ENCODE results near the gene FASLG. TPM values are rescaled to one million over a fixed set of nuclear protein-coding genes. Genes with fewer than 3 reads are reported as not detected.
"Not testable (repeated sequence)": the region's sequence is repeated elsewhere in the genome, so short reads cannot be mapped to it uniquely, and the experiment has no call there.

FASLG gene
- total RNA-seq, 1 experiment from 2014 or later, result not detected

- no peak for DNase-seq (ENCODE audit: low read depth, low spot score)
- in situ Hi-C loops (cut with HindIII; ENCODE audit: low pct_unique_long_range_greater_than_20kb, low sequenced_read_pairs), result no loop called here
These were observed 11.9 kb downstream of the FASLG start for GRCh38 chr1:172670791-172671190.

GRCh38 chr1:172671591-172671990, 12.7 kb downstream of the FASLG start:
- no peak for DNase-seq (ENCODE audit: low read depth, low spot score)
- in situ Hi-C loops (cut with HindIII; ENCODE audit: low pct_unique_long_range_greater_than_20kb, low sequenced_read_pairs), result no loop called here

- no peak for DNase-seq (ENCODE audit: low read depth, low spot score)
These were observed 13.8 kb downstream of the FASLG start for GRCh38 chr1:172672720-172673119.

GRCh38 chr1:172673761-172674160, 14.9 kb downstream of the FASLG start:
- in situ Hi-C loops (cut with HindIII; ENCODE audit: low pct_unique_long_range_greater_than_20kb, low sequenced_read_pairs), result no loop called here
- DNase-seq (ENCODE audit: low read depth, low spot score), result peak; percentile 34

More at GRCh38 chr1:172672720-172673119, 13.8 kb downstream of the FASLG start:
- in situ Hi-C loops (cut with HindIII; ENCODE audit: low pct_unique_long_range_greater_than_20kb, low sequenced_read_pairs), result no loop called here

GRCh38 chr1:172674831-172675613, 16.1 kb downstream of the FASLG start:
- no peak for DNase-seq (ENCODE audit: low read depth, low spot score)
- in situ Hi-C loops (cut with HindIII; ENCODE audit: low pct_unique_long_range_greater_than_20kb, low sequenced_read_pairs), result no loop called here

GRCh38 chr1:172679000-172679772, 20.3 kb downstream of the FASLG start:
- no peak for DNase-seq (ENCODE audit: low read depth, low spot score)
- in situ Hi-C loops (cut with HindIII; ENCODE audit: low pct_unique_long_range_greater_than_20kb, low sequenced_read_pairs), result no loop called here

GRCh38 chr1:172680244-172680643, 21.3 kb downstream of the FASLG start:
- in situ Hi-C loops (cut with HindIII; ENCODE audit: low pct_unique_long_range_greater_than_20kb, low sequenced_read_pairs), result no loop called here
- DNase-seq (ENCODE audit: low read depth, low spot score), result no peak

- in situ Hi-C loops (cut with HindIII; ENCODE audit: low pct_unique_long_range_greater_than_20kb, low sequenced_read_pairs), result no loop called here
- DNase-seq (ENCODE audit: low read depth, low spot score), result no peak
These were observed 21.9 kb downstream of the FASLG start for GRCh38 chr1:172680733-172681275.

- in situ Hi-C loops (cut with HindIII; ENCODE audit: low pct_unique_long_range_greater_than_20kb, low sequenced_read_pairs), result no loop called here
- no peak for DNase-seq (ENCODE audit: low read depth, low spot score)
These were observed 23.9 kb downstream of the FASLG start for GRCh38 chr1:172682812-172683211.

- in situ Hi-C loops (cut with HindIII; ENCODE audit: low pct_unique_long_range_greater_than_20kb, low sequenced_read_pairs), result no loop called here
- DNase-seq (ENCODE audit: low read depth, low spot score), result no peak
These were observed 27.2 kb downstream of the FASLG start for GRCh38 chr1:172686143-172686542.

GRCh38 chr1:172688428-172689085, 29.7 kb downstream of the FASLG start:
- DNase-seq (ENCODE audit: low read depth, low spot score); in situ Hi-C loops (cut with HindIII; ENCODE audit: low pct_unique_long_range_greater_than_20kb, low sequenced_read_pairs): not testable (repeated sequence)

- DNase-seq (ENCODE audit: low read depth, low spot score); in situ Hi-C loops (cut with HindIII; ENCODE audit: low pct_unique_long_range_greater_than_20kb, low sequenced_read_pairs): not testable (repeated sequence)
These were observed 32.0 kb downstream of the FASLG start for GRCh38 chr1:172690925-172691324.

GRCh38 chr1:172697534-172698002, 38.7 kb downstream of the FASLG start:
- in situ Hi-C loops (cut with HindIII; ENCODE audit: low pct_unique_long_range_greater_than_20kb, low sequenced_read_pairs), result no loop called here
- no peak for DNase-seq (ENCODE audit: low read depth, low spot score)

- in situ Hi-C loops (cut with HindIII; ENCODE audit: low pct_unique_long_range_greater_than_20kb, low sequenced_read_pairs), result no loop called here
- peak; percentile 16 for DNase-seq (ENCODE audit: low read depth, low spot score)
These were observed 39.3 kb downstream of the FASLG start for GRCh38 chr1:172698224-172698623.

- in situ Hi-C loops (cut with HindIII; ENCODE audit: low pct_unique_long_range_greater_than_20kb, low sequenced_read_pairs), result no loop called here
- no peak for DNase-seq (ENCODE audit: low read depth, low spot score)
These were observed 40.2 kb downstream of the FASLG start for GRCh38 chr1:172699111-172699510.

- in situ Hi-C loops (cut with HindIII; ENCODE audit: low pct_unique_long_range_greater_than_20kb, low sequenced_read_pairs), result loop anchor here (25.0 kb wide), 1 partner anchor 262 kb away; the partner anchor contains the start of gene PIGC
These were observed 40.9 kb downstream of the FASLG start for GRCh38 chr1:172699695-172700227.

GRCh38 chr1:172700556-172700955, 41.7 kb downstream of the FASLG start:
- no peak for DNase-seq (ENCODE audit: low read depth, low spot score)
- in situ Hi-C loops (cut with HindIII; ENCODE audit: low pct_unique_long_range_greater_than_20kb, low sequenced_read_pairs), result loop anchor here (25.0 kb wide), 1 partner anchor 263 kb away; the partner anchor contains the start of gene PIGC

More at GRCh38 chr1:172699695-172700227, 40.9 kb downstream of the FASLG start:
- no peak for DNase-seq (ENCODE audit: low read depth, low spot score)

All from SK-MEL-5 (cell line).